Jurkat, Clone E6-1 (cell line): ENCODE results near the gene GALNT9.

Experiments
- DNase-seq: peaks from one replicate; pipeline ENCODE4 v3.0.0-alpha.2; 2011; ENCODE audit warnings: low read depth, low spot score
- H3K4me3 ChIP-seq: 2 replicates; pipeline ENCODE4 v1.5.1; 2011; ENCODE audit warnings: mild to moderate bottlenecking, low read length, control low read depth, moderate library complexity

Gene GALNT9

DNA sequence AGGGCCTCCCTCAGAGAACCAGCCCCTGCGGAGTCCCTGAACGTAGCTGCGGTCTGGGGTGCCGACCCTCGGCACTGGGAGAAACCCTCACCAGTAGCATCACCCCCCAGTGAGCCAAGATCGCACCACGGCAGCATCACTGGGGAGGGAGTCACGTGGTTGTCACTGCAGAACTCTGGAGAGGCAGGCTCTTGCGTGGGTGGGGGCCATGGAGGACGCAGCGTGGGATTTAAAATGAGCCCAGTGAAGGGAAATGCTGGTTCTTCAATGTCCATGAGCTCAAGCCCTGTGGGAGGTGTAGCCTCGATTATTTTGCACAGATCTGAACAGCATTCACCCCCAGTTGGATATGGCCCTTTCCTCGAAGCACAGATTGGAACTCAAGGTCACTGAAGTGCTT, 3.9 kb upstream of the GALNT9 start:
- no peak for DNase-seq
- no peak overlapping the region for H3K4me3 ChIP-seq

DNA sequence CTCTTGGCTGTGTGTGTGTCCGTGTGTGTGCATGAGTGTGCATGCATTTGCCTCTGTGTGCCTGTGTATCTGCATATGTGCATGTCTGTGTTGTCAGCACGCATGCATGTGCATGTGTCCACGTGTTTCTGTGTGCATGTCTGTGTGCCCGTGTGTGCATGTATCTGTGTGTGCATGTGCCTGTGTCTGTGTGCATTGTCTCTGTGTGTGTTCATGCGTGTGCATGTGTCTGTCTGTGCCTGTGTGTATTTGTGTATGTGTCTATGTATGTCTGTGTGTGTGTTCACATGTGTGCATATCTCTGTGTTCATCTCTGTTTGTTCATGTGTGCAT, 1.1 kb upstream of the GALNT9 start:
- H3K4me3 ChIP-seq: no peak overlapping the region
- no peak for DNase-seq

DNA sequence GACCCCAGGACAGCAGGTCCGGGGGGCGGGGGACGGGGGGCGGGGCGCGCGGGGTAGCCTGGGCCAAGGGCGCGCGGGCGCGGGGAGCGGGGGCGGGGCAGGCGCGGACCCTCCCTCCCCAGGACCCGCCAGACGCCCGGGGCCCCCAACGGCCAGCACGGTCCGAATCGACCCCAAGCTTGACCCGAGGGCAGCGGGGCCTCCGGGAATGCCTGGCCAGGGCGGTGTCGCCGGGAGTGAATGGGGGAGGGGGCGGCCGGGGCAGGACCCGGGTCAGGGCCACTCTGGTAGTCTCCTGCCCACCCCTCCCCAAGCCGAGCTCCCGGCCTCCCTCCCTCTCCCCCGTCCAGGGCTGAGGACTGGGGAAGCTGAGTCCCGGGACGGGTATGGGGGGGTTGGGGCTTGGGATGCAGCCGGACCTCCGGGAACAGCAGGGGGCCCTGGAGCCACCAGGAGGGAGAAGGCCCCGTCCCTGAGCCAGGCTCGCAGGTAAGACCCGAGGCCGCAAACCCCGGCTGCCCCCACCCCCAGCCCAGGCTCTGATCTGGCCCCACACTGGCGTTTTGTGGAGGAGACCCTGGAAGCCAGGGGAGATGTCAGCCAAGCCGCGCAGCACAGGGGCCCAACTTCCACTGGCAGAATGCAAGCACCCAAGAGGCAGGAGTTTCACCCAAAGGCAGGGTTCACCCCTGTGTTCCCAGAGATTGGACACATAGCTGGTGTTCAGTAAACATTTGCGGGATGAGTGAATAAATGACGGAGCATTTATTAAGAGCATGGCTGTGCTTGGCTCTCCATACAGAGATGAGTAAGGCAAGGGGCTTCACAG, 545 bp upstream of the GALNT9 start:
- H3K4me3 ChIP-seq: no peak overlapping the region
- no peak for DNase-seq

- H3K4me3 ChIP-seq: no peak overlapping the region
- DNase-seq: no peak
Measured at GRCh38 chr12:132328282-132329029, 933 bp downstream of the GALNT9 start.

DNA sequence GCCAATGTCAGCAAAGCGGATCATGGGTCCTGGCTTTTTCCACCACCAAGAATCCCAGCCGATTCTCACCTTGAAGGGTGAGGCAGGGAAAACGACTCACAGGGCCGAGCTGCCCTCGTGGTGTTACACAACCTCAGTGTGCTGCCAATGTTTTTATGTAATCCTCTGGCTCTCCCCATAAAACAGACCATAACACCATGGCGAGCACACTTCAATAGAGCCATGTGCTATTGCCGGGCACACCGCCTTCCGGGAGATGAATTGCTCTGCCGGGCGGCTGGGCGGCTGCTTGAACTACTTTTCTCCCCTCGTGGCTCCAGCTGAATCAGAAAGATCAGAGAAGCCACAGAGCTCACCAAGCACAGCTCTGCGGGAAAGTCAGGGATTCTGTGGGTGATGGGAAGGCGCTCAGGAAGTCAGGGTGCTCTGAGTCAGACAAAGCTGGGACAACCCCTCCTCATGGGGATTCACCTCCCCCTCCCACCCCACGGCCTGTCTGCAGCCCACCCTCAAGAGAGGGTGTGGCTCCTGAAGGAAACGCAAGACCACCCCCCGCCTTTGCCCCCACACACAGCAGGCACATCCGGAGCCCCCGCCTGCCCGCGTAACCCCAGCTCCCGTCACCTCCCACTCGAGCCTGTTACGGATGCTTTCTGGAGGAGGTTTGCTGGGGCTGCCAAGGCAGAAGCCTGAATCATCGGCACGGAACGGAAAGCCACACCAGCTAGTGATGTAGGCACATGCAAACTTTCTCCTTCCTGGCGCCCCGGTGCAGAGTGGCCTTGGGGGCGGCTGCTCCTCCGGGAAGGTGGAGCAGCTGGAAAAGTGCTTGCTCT, 1.8 kb downstream of the GALNT9 start:
- DNase-seq: peak; percentile 50
- H3K4me3 ChIP-seq: peak overlapping the region; percentile 24

GRCh38 chr12:132326646-132327045, 2.7 kb downstream of the GALNT9 start:
- no peak for DNase-seq
- no peak overlapping the region for H3K4me3 ChIP-seq

GRCh38 chr12:132325733-132326130, 3.7 kb downstream of the GALNT9 start:
- no peak for DNase-seq
- no peak overlapping the region for H3K4me3 ChIP-seq

GRCh38 chr12:132324841-132325732, 4.3 kb downstream of the GALNT9 start:
- DNase-seq: no peak
- no peak overlapping the region for H3K4me3 ChIP-seq

- DNase-seq: no peak
- no peak overlapping the region for H3K4me3 ChIP-seq
Measured at GRCh38 chr12:132324173-132324572, 5.2 kb downstream of the GALNT9 start.

DNA sequence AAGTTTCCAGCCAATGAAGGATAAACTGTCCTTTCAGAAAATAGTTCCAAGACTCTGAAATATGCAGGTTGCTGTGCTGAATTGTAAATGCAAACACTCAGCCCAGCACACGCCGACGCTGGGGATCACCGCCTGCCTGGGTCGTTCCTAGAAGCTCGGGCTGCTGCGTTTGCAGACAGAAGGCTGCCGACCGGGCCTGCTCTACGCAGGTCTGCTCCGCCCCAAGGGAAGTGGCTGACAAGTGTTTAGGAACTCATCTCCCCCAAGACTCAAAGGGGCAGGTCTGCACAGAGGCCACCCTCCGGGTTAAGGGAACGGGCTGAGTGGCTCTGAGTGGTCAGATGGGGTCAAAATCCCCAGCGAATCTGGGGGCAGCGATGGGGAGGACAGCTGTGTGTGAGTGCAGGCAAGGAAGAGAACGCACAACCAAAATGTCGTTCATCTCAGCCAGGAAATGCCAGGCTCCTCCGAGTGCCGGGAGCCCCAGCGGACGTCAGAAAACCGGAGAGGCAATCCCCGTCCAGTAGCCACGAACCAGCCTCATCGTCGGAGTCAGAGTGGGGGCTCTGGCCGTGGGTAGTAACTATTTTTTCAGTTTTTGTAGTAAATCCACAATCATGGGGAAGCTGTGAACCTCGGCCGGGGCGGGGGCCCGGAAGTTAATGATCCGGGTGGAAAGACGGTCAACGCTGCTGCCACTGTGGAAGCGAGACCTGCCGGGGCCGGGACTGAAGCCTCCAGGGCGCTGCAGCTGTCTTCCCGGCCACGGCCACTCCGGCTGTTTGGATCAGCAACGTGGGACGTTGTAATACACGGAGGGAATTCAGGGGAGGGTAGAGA, 6.0 kb downstream of the GALNT9 start:
- no peak for DNase-seq
- H3K4me3 ChIP-seq: no peak overlapping the region

DNA sequence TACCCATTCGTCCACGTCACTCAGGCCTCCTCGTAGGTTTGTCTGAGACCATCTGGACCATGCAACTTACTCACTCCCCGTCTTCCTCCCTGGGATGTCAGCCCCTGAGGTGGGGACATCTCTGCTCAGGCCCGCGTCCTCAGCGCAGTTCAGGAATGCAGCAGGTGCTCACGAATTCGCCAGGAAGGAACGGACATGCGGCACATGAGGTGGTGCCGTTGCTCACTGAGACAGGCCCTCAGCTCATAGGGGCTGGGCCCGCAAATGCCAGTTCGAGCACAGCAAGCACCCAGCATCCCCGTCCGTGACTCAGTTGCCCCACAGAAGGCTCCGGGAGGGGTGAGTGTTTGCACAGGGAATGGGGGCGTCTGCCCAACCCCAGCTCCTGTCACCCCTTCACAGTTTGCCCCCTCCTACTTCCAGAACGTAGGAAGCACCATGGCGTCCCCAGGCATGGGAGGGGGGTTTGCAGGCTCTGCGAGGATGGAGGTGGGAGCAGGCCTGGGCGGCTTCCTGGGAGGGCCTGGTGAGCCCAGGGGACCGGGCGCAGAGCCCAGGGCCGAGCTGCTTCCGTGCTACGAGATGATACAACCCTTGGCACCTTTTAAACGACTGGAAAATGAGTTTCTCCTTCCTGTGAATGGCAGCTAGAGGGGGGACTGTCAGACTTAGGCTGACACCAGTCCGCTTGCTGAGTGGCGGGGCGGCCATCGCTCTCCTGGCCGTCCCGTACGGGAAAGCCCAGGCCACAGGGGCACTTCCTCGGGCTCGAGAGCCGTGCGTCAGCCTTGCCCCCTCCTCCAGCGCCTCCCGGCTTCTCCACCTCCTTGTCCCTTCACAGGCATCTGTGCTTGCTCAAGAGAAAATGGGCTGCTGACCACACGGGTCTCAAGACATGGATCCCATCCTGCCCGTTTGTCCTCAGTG, 6.9 kb downstream of the GALNT9 start:
- H3K4me3 ChIP-seq: no peak overlapping the region
- DNase-seq: no peak

- H3K4me3 ChIP-seq: no peak overlapping the region
- no peak for DNase-seq
Measured at GRCh38 chr12:132321321-132322118, 7.9 kb downstream of the GALNT9 start.

GRCh38 chr12:132320767-132321211, 8.6 kb downstream of the GALNT9 start:
- DNase-seq: no peak
- no peak overlapping the region for H3K4me3 ChIP-seq

DNA sequence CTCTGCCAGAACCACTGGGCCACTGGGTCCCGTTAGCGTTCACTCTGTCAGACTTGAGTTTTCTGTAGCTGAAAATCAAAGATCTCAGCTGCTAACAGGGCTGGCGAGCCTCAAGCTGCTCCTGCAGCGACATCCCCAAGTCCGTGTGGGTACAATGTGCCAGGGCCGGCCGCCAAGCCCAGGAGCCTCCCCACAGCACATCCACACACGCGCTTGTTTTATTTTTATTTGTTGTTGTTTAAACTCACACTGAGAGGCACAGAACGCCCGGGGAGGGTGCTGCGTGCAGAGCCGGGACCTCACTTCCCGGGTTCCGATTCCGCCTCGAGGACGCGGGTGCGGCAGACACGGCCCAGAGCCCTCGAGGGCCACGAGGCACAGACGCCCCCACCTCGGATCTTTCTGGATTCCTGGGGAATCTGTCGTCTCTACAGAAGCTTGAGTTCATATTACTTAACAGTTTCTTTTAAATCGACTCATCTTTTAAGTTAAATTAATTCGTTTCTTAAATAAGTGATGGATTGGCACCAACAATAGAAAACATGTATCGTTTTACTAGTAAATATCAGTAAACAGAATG, 9.3 kb downstream of the GALNT9 start:
- DNase-seq: no peak
- H3K4me3 ChIP-seq: no peak overlapping the region

GRCh38 chr12:132319359-132319950, 9.9 kb downstream of the GALNT9 start:
- DNase-seq: no peak
- no peak overlapping the region for H3K4me3 ChIP-seq

- H3K4me3 ChIP-seq: no peak overlapping the region
- no peak for DNase-seq
Measured at GRCh38 chr12:132318618-132319033, 10.8 kb downstream of the GALNT9 start.
